Activated CD4-positive, alpha-beta T cell treated with anti-CD3 and anti-CD28 coated beads, Interleukin-2, Interleukin-6, amounts not matched to agents 100 ng/mL and 50 ng/mL, durations not matched to agents 16 hours and 8 hours (primary cell): Measurements from ENCODE around the gene FYB2.

Experiments used
- DNase-seq: peaks from one replicate; pipeline ENCODE4 v3.0.0-alpha.2; 2020

The FYB2 gene

DNA sequence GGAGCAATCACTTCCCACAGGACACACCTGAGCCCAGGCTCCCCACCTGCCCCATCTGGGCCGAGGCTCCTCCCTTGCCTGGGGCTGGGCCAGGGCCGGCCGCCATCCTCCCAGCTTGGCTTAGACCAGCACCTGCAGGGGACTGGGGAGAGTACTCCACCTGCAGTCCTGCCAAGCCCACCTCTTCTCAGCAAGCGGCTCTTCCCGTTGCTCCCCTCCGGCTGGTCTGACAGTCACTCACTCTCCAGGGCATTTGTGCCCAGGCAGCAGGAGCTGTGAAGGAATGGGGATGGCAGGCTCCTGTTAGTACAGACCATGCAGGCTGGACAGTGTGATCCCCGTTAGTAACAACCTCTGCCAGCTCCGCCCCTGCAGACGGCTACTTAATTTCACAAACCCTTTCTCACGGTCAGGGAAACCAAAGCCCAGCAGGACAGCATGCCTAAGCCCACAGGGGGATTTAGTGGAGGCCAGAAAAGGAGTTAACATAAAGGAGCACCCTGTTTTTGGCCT, at the start of gene FYB2:
FYB2 (minus strand) TSS at position 18 of the 513 bp plus-strand sequence. CDS start 114 bp downstream, outside the sequence.
- no peak for DNase-seq

DNA sequence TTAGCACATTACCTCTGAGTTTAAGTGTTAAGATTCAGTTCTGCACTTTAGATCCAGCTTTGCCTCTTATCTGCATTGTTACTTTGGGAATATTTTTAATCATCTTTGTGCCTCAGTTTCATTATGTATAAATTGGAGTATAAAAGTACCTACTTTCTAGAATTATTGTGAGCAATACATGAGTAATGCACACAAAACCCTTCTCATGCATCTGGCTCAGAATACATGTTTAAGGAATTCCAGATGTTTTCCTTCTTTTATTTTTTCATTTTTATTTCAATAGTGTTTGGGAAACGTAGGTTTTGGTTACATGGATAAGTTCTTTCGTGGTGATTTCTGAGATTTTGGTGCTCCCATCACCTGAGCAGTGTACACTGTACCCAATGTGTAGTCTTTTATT, 49.6 kb upstream of the FYB2 start:
- DNase-seq = no peak

- DNase-seq = no peak
Measured at GRCh38 chr1:56867491-56867890, 48.3 kb upstream of the FYB2 start.

DNA sequence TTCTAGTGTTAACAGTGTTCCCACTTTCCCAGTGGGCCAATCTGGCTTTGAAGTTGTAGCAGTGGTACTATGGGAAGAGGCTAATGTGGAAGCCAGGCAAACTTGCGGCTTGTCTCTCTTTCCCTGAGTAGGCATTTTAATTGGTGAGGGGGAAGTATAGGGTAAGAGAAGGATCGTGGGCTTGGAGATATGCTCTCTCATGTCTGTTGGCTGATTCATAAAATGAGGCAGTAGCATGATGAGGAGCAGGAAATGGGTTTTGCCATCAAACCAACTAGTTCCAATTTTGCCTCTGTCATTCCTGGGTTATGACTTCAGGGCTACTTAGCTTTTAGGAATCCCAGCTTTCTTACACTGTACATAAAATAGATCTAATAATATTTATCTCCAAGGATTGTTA, 47.5 kb upstream of the FYB2 start:
- no peak for DNase-seq

- no peak for DNase-seq
Measured at GRCh38 chr1:56864430-56864829, 45.2 kb upstream of the FYB2 start.

DNA sequence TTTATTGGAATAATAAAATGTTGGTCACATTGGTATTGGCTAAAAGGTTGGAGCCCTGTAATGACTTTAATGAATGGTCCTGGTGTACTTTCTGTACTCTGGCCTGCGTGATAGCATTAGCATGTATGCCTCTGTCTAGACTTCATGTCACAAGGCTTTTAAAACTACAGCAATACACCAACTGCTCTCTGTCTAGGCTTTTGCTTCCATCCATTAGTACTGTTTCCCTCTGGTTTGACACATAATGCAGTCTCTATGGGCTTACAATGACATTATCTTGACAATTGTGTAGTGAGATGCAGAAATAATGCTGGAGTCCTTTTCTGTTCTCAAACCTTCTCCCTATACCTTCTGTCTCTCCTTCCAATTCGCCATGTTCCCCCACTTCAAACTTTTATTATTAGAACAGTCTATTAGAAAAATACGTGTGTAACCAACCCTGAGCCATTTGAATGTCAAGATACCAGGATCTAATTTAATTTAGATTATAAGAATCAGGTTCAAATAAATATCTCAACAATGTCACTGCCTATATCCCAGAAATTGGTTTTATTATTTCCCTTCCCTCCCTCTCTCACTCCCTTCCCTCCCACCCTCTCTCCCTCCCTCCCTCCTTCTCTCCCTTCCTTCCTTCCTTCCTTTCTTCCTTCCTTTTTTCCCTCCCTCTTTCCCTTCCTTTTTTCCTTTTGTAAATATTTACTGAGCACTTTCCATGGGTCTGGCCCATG, 44.2 kb upstream of the FYB2 start:
- no peak for DNase-seq

DNA sequence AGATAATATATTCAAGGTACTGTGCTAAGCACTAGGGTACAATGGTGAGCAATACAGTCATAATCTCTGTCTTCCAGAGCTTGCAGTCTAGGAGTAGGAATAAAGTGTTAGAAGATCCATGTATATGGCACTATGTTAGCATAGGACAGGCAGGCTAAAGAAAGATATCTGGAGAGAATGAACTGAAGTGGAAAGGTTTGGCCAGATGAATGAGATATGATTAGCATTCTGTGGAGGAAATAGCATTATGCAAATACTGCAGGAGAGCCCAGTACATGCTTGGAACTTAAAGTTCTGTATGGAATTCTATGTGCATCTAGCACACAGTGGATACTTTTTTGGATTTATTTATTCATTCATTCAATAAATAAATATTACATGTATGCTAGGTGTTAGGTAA, 40.1 kb upstream of the FYB2 start:
- DNase-seq = no peak

DNA sequence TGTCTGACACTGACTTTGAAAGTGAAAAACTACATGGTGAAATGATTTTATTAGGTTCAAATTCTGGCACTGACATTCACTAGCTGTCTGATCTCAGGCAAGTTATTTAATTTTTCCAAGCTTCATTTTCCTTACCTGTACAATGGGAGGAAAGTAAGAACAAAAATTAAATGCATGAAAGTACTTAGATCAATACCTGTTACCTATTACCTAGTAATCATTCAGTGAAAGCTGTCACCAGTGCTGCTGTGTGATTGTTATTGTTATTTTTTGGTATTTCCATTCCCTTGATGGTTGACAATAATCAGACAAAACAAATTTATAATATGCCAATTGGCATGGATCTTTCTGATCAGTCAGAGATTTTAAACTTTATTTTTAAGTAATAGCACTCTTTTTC, 37.0 kb upstream of the FYB2 start:
- DNase-seq = no peak

DNA sequence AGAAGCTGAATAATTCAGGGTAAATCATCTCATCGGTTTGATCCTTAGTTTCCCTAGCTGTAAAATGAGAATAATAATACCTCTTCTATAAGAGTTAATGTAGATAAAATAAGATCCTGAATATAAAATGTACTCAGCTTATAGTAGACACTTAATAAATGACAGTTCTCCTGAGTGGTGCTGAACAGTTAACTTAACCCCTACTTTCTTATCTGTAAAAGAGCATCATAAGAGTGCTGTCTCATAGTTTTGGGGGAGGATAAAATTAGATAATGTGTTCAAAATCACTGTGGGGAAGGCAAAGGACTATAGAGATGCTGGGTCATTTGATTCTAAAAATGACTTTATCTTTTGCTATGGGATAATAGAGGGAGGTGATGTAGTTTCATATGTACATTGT, 36.0 kb upstream of the FYB2 start:
- DNase-seq = no peak

DNA sequence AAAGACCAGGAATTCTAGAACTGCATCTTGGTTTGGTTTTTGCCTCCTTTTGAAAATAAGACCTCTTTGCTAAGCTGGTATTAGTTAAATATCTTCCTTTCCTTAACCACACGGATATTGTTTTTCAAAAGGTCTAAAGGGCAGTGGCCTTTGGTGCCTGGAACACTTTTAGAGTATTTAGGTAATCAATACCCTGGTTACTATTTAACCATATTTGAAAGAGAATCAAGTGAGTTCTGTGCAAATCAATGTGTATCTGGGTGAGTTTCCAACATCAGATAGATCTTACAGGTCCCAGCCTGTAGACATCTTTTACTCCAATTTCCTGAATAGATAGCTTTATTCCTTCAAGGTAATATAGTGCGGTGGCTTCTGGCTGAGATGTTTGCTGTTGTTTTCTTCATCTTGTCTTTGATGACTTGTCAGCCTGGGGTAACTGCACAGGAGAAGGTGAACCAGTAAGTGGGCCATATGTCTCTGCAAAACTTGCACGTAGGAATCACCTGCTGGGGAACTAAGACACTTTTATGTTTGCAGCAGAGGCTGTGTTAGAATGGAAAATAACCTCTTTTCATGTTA, 35.4 kb upstream of the FYB2 start, which contains the start of gene C8A:
C8A (plus strand) TSS at position 277 of the 579 bp plus-strand sequence; CDS start at position 382, 105 bp downstream.
- DNase-seq = no peak

GRCh38 chr1:56852476-56852875, 33.3 kb upstream of the FYB2 start:
- DNase-seq = no peak

GRCh38 chr1:56850922-56851321, 31.7 kb upstream of the FYB2 start:
- no peak for DNase-seq

GRCh38 chr1:56850411-56850810, 31.2 kb upstream of the FYB2 start:
- DNase-seq = no peak

- no peak for DNase-seq
Measured at GRCh38 chr1:56849750-56850149, 30.5 kb upstream of the FYB2 start.

DNA sequence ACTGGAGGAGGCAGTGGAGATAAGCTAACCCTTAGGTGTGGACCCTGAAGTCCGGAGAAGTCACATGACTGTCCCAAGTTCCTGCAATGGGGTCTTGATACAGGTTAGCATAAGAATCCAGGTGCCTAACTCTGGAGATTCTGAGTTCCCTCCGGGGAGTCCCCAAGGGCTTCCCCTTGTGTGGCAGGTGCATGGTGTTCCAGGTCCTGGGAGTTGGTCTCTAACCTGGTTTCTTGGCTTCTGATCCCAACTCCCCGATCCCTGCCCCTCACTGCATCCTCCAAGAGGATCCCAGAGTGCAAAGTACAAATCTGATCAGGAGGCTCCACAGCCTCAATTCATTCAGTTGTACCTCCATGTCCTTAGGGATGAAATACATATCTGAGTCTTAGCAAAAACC, 26.1 kb upstream of the FYB2 start:
- DNase-seq = no peak

- DNase-seq = no peak
Measured at GRCh38 chr1:56844545-56845136, 25.4 kb upstream of the FYB2 start.

GRCh38 chr1:56843544-56843943, 24.3 kb upstream of the FYB2 start:
- DNase-seq = no peak

DNA sequence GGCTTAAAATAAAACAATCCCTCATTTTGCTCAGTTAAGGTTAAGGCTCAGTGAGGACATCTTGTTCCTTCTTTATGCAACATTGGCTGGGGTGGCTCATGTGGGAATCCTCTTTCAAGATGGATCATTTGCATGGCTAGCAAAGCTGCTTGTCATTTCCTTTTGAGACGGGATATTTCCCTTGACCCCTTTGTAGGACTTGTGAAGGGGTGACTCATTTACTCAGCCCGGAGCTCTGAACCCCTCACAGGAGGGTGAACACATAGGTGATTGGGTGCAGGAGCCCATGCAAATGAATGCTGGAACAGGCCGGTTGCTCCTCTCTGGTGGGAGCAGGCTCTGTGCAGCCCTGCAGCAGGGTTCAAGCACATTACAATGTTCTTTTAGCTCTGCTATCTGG, 19.6 kb upstream of the FYB2 start:
- no peak for DNase-seq

- DNase-seq = no peak
Measured at GRCh38 chr1:56837244-56837939, 18.2 kb upstream of the FYB2 start.

- DNase-seq = no peak
Measured at GRCh38 chr1:56836359-56836758, 17.2 kb upstream of the FYB2 start.

GRCh38 chr1:56835657-56836056, 16.5 kb upstream of the FYB2 start:
- no peak for DNase-seq

DNA sequence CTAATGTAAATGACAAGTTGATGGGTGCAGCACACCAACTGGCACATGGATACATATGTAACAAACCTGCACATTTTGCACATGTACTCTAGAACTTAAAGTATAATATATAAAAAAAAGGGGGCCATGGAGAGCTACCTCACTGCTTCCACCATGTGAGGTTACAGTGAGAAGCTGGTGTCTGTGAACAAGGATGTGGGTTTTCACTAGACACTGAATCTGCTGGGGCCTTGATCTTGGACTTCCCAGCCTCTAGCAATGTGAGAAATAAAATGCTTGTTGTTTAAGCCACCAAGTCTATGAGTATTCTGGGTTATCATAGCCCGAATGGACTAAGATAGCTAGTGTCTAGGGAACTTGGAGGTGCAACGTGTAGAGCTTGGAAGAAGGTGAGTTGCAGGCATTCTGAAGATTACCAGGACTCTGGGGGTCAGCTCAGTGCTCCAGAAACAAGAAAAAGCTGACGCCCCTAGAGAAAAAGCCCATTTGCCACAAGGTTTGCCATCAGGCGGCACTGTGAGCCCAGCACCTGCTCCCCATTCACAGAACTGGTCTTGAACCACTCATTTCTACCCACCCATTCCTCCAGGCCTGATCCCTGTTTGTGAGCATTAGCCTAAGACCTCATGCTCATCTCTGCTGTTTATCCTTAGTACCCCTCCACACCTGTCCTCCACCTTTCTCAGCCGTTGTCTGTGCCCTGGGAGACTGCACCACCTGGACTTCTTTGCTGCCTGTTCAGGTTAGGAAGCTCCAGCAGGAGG, 15.1 kb upstream of the FYB2 start:
- DNase-seq = no peak

DNA sequence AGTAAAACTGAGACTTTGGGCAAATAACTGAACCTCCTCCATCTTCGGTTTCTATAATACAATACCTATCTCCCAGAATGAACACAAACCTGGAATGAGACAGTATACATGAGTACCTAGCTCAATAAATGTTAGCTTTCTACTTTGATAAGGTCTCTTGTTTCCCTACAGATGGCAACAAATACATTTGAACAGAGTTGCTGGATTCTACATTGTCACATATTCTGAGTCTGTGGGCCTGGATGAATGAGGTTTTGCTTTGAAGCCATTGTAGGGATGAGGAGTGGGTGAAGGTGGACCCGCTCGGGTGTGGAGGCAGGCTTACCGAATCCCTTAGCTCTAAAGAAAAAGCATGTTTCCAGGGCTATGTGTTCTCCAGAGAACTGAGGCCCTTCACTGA, 13.9 kb upstream of the FYB2 start:
- DNase-seq = no peak
